Activated CD4-positive, alpha-beta T cell treated with anti-CD3 and anti-CD28 coated beads for 36 hours (primary cell): ENCODE measurements around the gene GRID1. TPM values are rescaled to one million over a fixed set of nuclear protein-coding genes. Genes with fewer than 3 reads are reported as not detected.

ENCODE experiments used
- ATAC-seq: fragments of 200-7000 bp; cut with Tn5 transposase; one replicate; pipeline ENCODE4 v1.10.0; 2021; ENCODE audit warnings: mild to moderate bottlenecking, moderate library complexity
- CTCF ChIA-PET: fragments of 350-600 bp; sonication (Branson Sonifier 250); formaldehyde crosslinking; loops from one replicate; lab custom pipeline; 2021; ENCODE audit warnings: antibody characterized with exemption; lab: Charles Lee
- POLR2A ChIA-PET: fragments of 350-600 bp; sonication (Branson Sonifier 250); formaldehyde crosslinking; loops from one replicate; lab custom pipeline; 2021; ENCODE audit warnings: antibody characterized with exemption, inconsistent platforms; lab: Charles Lee
- DNase-seq: peaks from one replicate; pipeline ENCODE4 v3.0.0-alpha.2; 2020
- H3K27ac Mint-ChIP-seq: one replicate; pipeline ENCODE4 v1.8.0; 2021; ENCODE audit warnings: mixed read lengths
- H3K27me3 Mint-ChIP-seq: one replicate; pipeline ENCODE4 v1.8.0; 2021; ENCODE audit warnings: mixed read lengths
- H3K36me3 Mint-ChIP-seq: one replicate; pipeline ENCODE4 v1.8.0; 2021; ENCODE audit warnings: low read depth, mixed read lengths
- H3K4me1 Mint-ChIP-seq: one replicate; pipeline ENCODE4 v1.8.0; 2021; ENCODE audit warnings: mixed read lengths
- H3K4me3 Mint-ChIP-seq: one replicate; pipeline ENCODE4 v1.8.0; 2021; ENCODE audit warnings: mild to moderate bottlenecking, moderate library complexity, mixed read lengths
- H3K9me3 Mint-ChIP-seq: one replicate; pipeline ENCODE4 v1.8.0; 2021; ENCODE audit warnings: low read depth, mixed read lengths
- intact Hi-C, 2 experiments: fragments of 100-400 bp; cut with DNase I in 1 of 2; cut with micrococcal nuclease in 1 of 2; formaldehyde crosslinking; loops; one replicate each; pipeline versions ENCODE4 v1.14.2 to v1.15.1; 2022 to 2024; cut with DNase I, micrococcal nuclease
- total RNA-seq, 2 experiments: library from RNA; stranded (reverse); gene quantifications; one replicate each; pipeline ENCODE4 v1.2.3, GENCODE V29; 2021

Gene GRID1
- total RNA-seq, 2 experiments from 2014 or later: not detected

DNA sequence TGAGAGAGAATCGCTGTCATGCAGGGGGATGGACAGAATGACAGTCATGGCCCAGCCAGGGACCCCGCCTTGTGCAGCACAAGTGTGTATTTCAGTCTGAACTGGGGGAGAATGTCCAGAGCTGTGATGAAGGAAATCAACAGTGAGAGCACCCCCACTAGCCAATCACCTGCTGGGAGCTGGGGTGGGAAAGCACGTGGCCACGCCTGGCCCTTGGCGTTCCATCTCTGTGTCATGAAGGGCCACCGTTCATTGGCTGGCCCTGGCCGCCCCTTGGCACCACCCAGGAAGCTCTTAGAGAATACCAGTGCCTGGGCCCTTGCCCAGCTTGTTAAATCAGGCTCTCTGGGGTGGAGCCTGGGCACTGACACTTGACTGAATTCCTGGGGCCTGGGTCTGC lies 22.8 kb downstream of the GRID1 start:
- ChIA-PET CTCF (no interaction called here), POLR2A (no interaction called here)
- no peak overlapping the region for H3K4me3 Mint-ChIP-seq
- intact Hi-C loops: no loop called here
- DNase-seq: no peak
- H3K27me3 Mint-ChIP-seq: no peaks in the 10 kb centered on the region
- no peak for ATAC-seq
- no peaks in the 10 kb centered on the region for H3K36me3 Mint-ChIP-seq
- no peaks in the 10 kb centered on the region for H3K4me1 Mint-ChIP-seq
- H3K9me3 Mint-ChIP-seq: no peaks in the 10 kb centered on the region
- no peak overlapping the region for H3K27ac Mint-ChIP-seq

DNA sequence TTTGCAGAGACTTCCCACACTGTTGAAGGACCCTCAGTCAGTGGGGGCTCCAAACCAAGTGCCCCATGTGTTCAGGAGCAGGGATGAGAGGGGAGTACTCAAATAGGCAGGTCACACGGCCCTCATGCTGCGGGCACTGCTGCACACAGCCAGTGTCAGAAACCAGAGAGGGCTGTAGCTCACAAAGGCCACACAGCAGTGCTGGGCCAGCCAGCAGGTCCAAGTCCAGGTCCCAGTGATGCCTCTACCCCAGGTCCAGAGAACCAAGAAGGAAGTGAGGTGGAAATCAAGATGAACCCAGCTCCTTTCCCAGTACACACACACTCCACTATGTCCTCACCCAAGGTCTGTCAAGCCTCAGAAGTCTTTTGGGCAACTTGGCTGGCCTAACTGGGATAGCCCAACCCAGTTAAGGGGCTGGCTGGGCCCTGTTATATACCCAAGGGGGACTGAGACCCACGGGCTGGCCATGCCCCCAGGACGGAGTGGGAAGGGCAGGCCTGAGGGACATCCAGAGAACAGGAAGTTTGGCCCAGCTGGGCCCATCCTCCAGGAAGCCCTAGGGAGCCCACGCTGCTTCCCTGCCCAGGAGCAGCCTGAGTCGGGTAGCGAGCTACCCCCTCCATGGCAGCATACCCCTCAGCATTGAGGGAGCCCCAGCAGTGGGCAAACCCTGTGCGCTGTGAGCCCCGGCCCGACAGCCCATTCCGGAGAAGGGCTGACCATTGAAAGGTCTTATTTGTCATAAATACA lies 24.3 kb downstream of the GRID1 start:
- POLR2A ChIA-PET: no interaction called here
- DNase-seq: peak; percentile 1

GRCh38 chr10:86341361-86341811 lies 25.2 kb downstream of the GRID1 start:
- CTCF ChIA-PET: no interaction called here
- no peaks in the 10 kb centered on the region for H3K9me3 Mint-ChIP-seq
- POLR2A ChIA-PET: no interaction called here
- DNase-seq (peak; percentile 1), ATAC-seq (no peak)
- H3K27ac Mint-ChIP-seq: no peak overlapping the region
- H3K4me1 Mint-ChIP-seq: no peaks in the 10 kb centered on the region
- no peaks in the 10 kb centered on the region for H3K27me3 Mint-ChIP-seq
- H3K36me3 Mint-ChIP-seq: no peaks in the 10 kb centered on the region
- intact Hi-C loops: no loop called here
- H3K4me3 Mint-ChIP-seq: no peak overlapping the region

More for the DNA sequence above, 24.3 kb downstream of the GRID1 start:
- CTCF ChIA-PET: no interaction called here
- no peaks in the 10 kb centered on the region for H3K9me3 Mint-ChIP-seq
- H3K4me1 Mint-ChIP-seq: no peaks in the 10 kb centered on the region
- H3K36me3 Mint-ChIP-seq: no peaks in the 10 kb centered on the region
- H3K4me3 Mint-ChIP-seq: no peak overlapping the region
- intact Hi-C loops: no loop called here
- H3K27ac Mint-ChIP-seq: no peak overlapping the region
- ATAC-seq: no peak
- H3K27me3 Mint-ChIP-seq: no peaks in the 10 kb centered on the region

DNA sequence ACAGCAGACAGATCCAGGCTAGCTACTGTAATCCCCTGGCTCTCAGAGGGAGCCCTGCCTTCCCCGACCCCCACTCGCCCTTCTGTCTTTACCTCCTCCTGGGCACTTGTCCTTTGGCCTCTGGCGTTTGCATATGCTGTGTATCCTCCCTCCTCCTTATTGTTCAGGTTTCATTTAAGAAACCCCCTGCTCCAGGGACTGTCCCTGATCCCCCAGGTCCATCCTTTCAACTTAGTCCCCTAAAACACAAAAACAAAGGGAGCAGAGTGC lies 25.7 kb downstream of the GRID1 start:
- no peak overlapping the region for H3K27ac Mint-ChIP-seq
- no peak for ATAC-seq
- H3K27me3 Mint-ChIP-seq: no peaks in the 10 kb centered on the region
- ChIA-PET CTCF (no interaction called here), POLR2A (no interaction called here)
- DNase-seq: peak; percentile 2
- no peak overlapping the region for H3K4me3 Mint-ChIP-seq
- intact Hi-C loops: no loop called here
- H3K9me3 Mint-ChIP-seq: no peaks in the 10 kb centered on the region
- no peaks in the 10 kb centered on the region for H3K4me1 Mint-ChIP-seq
- H3K36me3 Mint-ChIP-seq: no peaks in the 10 kb centered on the region

- Mint-ChIP-seq H3K27me3 (no peaks in the 10 kb centered on the region), H3K9me3 (no peaks in the 10 kb centered on the region), H3K4me3 (no peak overlapping the region), H3K27ac (no peak overlapping the region), H3K36me3 (no peaks in the 10 kb centered on the region), H3K4me1 (no peaks in the 10 kb centered on the region)
- intact Hi-C loops: no loop called here
- ATAC-seq (no peak), DNase-seq (no peak)
- ChIA-PET POLR2A (no interaction called here), CTCF (no interaction called here)
Observed at GRCh38 chr10:86340176-86340990, 26.2 kb downstream of the GRID1 start.

DNA sequence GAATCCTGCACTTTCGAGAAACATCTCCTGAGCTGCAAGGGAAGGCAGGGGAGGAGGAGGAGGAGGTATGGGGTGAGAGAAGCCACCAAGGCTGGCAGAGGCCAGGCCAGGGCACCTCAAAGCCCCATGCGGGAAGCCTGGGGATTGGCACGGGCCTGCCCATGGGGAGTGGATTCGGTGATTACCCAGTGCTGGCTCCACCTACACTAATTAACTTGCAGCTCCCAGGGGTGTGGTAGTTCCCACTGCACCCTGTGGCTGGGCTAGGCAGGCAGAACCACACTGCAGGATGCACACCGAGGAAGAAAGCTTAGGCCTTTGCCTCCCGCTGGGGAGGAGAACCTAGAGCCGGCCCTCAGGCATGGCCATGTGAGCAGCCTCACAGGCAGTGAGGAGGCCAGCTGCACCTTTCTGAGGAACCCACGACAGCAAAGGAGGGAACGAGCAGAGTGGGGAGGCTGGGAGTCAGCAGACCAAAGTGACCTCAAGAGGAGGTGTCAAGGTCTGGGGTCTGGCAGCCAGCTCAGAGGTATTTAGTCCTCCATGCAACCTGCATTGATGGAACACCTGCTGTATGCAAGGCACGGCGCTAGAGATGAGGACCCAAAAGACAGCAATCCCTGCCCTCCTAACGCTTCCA lies 27.2 kb downstream of the GRID1 start:
- intact Hi-C loops: no loop called here
- H3K4me1 Mint-ChIP-seq: no peaks in the 10 kb centered on the region
- no peak for DNase-seq
- H3K27me3 Mint-ChIP-seq: no peaks in the 10 kb centered on the region
- no peak overlapping the region for H3K4me3 Mint-ChIP-seq
- ChIA-PET CTCF (interaction anchor here (0.5 kb wide), 1 partner anchor 63 kb away, joined by 5 read pairs; no protein-coding TSS in a partner anchor), POLR2A (no interaction called here)
- H3K27ac Mint-ChIP-seq: no peak overlapping the region
- H3K9me3 Mint-ChIP-seq: no peaks in the 10 kb centered on the region
- no peaks in the 10 kb centered on the region for H3K36me3 Mint-ChIP-seq
- ATAC-seq: no peak

GRCh38 chr10:86337121-86337601 lies 29.4 kb downstream of the GRID1 start:
- Mint-ChIP-seq H3K9me3 (no peaks in the 10 kb centered on the region), H3K4me3 (no peak overlapping the region), H3K27ac (no peak overlapping the region), H3K27me3 (peaks cover 2% of the 10 kb centered on the region), H3K36me3 (no peaks in the 10 kb centered on the region), H3K4me1 (no peaks in the 10 kb centered on the region)
- CTCF ChIA-PET: no interaction called here
- POLR2A ChIA-PET: no interaction called here
- DNase-seq (no peak), ATAC-seq (no peak)
- intact Hi-C loops: no loop called here

GRCh38 chr10:86336341-86336740 lies 30.3 kb downstream of the GRID1 start:
- Mint-ChIP-seq H3K9me3 (no peaks in the 10 kb centered on the region), H3K27ac (no peak overlapping the region), H3K4me1 (no peaks in the 10 kb centered on the region), H3K36me3 (no peaks in the 10 kb centered on the region), H3K27me3 (peaks cover 2% of the 10 kb centered on the region), H3K4me3 (no peak overlapping the region)
- intact Hi-C loops: no loop called here
- no peak for DNase-seq
- ATAC-seq: no peak
- ChIA-PET CTCF (no interaction called here), POLR2A (no interaction called here)

- intact Hi-C loops: no loop called here
- Mint-ChIP-seq H3K4me1 (no peaks in the 10 kb centered on the region), H3K27me3 (peaks cover 2% of the 10 kb centered on the region), H3K9me3 (no peaks in the 10 kb centered on the region), H3K27ac (no peak overlapping the region), H3K4me3 (no peak overlapping the region), H3K36me3 (no peaks in the 10 kb centered on the region)
- no peak for DNase-seq
- no peak for ATAC-seq
- ChIA-PET POLR2A (no interaction called here), CTCF (no interaction called here)
Observed at GRCh38 chr10:86335831-86336230, 30.8 kb downstream of the GRID1 start.

GRCh38 chr10:86335257-86335656 lies 31.3 kb downstream of the GRID1 start:
- DNase-seq (no peak), ATAC-seq (no peak)
- Mint-ChIP-seq H3K27me3 (peaks cover 2% of the 10 kb centered on the region), H3K27ac (no peak overlapping the region), H3K36me3 (no peaks in the 10 kb centered on the region), H3K4me1 (no peaks in the 10 kb centered on the region), H3K9me3 (no peaks in the 10 kb centered on the region), H3K4me3 (no peak overlapping the region)
- ChIA-PET CTCF (no interaction called here), POLR2A (interaction anchor here (0.5 kb wide), 1 partner anchor 77 kb away, joined by 3 read pairs; no protein-coding TSS in a partner anchor)
- intact Hi-C loops: no loop called here

DNA sequence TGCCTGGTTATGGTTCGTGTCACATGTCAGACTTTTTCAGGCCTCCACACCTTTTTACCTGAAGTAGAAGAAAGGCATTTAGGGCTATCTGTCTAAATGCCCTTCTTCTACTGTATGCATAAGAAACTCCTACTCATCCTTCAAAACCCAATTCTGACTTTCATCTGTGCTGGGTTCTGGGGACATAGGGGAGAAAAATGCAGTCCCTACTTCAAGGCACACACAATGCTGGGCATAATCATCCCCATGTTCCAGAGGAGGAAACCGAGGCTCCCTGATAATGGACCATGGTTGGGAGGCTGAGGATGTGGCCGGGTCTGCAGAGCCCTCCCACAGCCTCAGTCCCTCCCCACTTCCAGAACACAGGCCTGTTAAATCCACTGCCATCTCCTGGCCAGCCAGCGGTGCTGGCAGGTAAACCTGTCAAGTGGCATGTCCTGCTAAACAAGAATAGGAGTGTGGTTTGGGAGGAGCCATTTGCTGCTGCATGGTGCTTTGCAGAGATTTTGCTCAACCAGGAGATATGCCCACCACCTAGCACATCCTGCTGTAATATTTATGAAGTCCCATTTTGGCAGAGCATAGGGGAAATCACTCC lies 32.0 kb downstream of the GRID1 start:
- DNase-seq (no peak), ATAC-seq (no peak)
- H3K4me1 Mint-ChIP-seq: no peaks in the 10 kb centered on the region
- CTCF ChIA-PET: no interaction called here
- no peak overlapping the region for H3K27ac Mint-ChIP-seq
- POLR2A ChIA-PET: interaction anchor here (0.5 kb wide), 1 partner anchor 76 kb away, joined by 3 read pairs; no protein-coding TSS in a partner anchor
- H3K27me3 Mint-ChIP-seq: peaks cover 2% of the 10 kb centered on the region
- H3K4me3 Mint-ChIP-seq: no peak overlapping the region
- intact Hi-C loops: no loop called here
- no peaks in the 10 kb centered on the region for H3K9me3 Mint-ChIP-seq
- no peaks in the 10 kb centered on the region for H3K36me3 Mint-ChIP-seq
